ENCODE results near the gene LHFPL4.

DNA sequence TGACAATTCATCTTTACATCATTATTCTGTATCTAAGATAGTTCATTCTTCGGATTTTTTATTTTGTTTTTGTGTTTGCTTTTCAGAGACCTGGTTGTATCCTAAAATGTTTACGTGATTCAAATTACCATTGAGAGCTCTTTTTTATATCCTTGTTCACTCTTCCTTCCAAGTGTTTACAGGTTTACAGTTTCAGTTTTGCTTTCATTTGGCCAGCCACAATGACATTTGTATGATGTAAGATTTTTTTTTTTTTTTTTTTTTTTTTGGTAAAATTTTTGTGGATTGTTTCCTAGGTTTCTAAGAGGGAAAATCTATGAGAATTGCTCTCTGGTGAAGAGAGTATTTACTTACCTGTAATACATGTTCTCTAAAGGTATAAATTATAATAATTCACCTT is 101.2 kb downstream of the LHFPL4 start:
- TF ChIP-seq CTCF (IDR thresholded peaks at IDR 0.05 in 8 of 11, conservative IDR thresholded peaks at IDR 0.05 in 3 of 11) (no peak), POLR2A (IDR thresholded peaks at IDR 0.05) (no peak)
